KMS-11 (cell line): Measurements from ENCODE around the gene IFNL3.

Experiments
- H2AFZ ChIP-seq: fragments of 200-600 bp; sonication (generic); 2 replicates; pipeline ENCODE4 v1.6.1; 2016; ENCODE audit warnings: antibody characterized with exemption, mixed run types, low read depth
- H3K27ac ChIP-seq: fragments of 200-600 bp; sonication (generic); 2 replicates; pipeline ENCODE4 v1.6.1; 2016; ENCODE audit warnings: mild to moderate bottlenecking, mixed run types
- H3K27me3 ChIP-seq: fragments of 200-600 bp; sonication (generic); 2 replicates; pipeline ENCODE4 v1.6.1; 2017; ENCODE audit warnings: mild to moderate bottlenecking, low read depth, mixed run types, moderate library complexity; ENCODE audit not compliant: insufficient read depth
- H3K36me3 ChIP-seq: fragments of 200-600 bp; sonication (generic); 2 replicates; pipeline ENCODE4 v1.6.1; 2017; ENCODE audit warnings: mild to moderate bottlenecking, mixed run types; ENCODE audit not compliant: insufficient read depth
- H3K4me1 ChIP-seq: fragments of 200-600 bp; sonication (generic); 2 replicates; pipeline ENCODE4 v1.6.1; 2016; ENCODE audit warnings: mild to moderate bottlenecking, low read depth, mixed run types; ENCODE audit not compliant: poor library complexity, severe bottlenecking
- H3K4me2 ChIP-seq: fragments of 200-600 bp; sonication (generic); 2 replicates; pipeline ENCODE4 v1.7.0; 2016; ENCODE audit warnings: mild to moderate bottlenecking, mixed run types
- H3K4me3 ChIP-seq: fragments of 200-600 bp; sonication (generic); IDR thresholded peaks from 2 replicates; pipeline ENCODE4 v1.6.1; 2017; ENCODE audit warnings: low read depth, low read length, mixed read lengths; ENCODE audit not compliant: insufficient read depth
- H3K79me2 ChIP-seq: fragments of 200-600 bp; sonication (generic); 2 replicates; pipeline ENCODE4 v1.6.1; 2016; ENCODE audit warnings: low read depth, mixed run types; ENCODE audit not compliant: insufficient read depth
- H3K9ac ChIP-seq: fragments of 200-600 bp; sonication (generic); 2 replicates; pipeline ENCODE4 v1.6.1; 2016; ENCODE audit warnings: mild to moderate bottlenecking, mixed run types
- H4K20me1 ChIP-seq: fragments of 200-600 bp; sonication (generic); 2 replicates; pipeline ENCODE4 v1.6.1; 2016; ENCODE audit warnings: mild to moderate bottlenecking, mixed run types; ENCODE audit not compliant: insufficient read depth
- TF ChIP-seq, protein P1 (sequence below): fragments of 200-600 bp; sonication (generic); conservative IDR thresholded peaks from 2 replicates; pipeline ENCODE4 v1.6.1; 2017; ENCODE audit warnings: low read depth, mild to moderate bottlenecking, antibody characterized with exemption, low read length, moderate library complexity, mixed read lengths

The IFNL3 gene

DNA sequence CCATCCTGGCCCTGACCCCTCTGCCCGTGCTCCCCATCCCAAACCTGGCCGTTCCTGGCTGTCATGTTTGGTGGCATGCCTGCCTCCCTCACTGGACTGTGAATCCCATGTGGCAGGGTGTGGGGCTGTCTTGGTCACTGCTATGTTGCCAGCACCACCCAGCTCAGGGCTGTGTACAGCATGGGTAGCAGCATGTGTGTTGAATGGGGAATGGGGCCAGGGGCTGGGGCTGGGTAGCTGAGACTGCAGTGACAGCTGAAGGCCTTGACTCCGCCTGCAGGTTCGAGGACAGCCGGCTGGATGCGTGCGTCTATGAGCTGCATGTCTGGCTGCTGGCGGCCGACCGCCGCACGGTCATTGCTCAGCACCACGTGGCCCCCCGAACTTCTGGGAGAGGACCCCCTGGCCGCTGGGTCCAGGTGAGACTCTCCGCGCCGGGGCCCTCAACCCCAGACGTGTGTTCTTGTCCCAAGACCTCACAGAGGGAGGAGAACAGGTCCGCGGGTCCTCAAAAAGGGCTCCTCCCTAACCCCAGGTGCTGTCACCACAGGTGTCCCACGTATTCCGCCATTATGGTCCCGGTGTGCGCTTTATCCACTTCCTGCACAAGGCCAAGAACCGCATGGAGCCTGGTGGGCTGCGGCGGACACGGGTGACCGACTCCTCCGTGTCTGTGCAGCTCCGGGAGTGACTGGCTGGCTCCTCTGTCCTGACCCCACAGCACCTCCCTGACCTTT lies 44.6 kb downstream of the IFNL3 start:
- Histone ChIP-seq H3K27me3 (peaks cover 11% of the 10 kb centered on the region; the same call in 1 of the 2 replicates), H4K20me1 (no peaks in the 10 kb centered on the region), H3K4me3 (no peak overlapping the region), H3K27ac (no peak overlapping the region), H3K36me3 (no peaks in the 10 kb centered on the region), H3K4me1 (no peaks in the 10 kb centered on the region), H3K79me2 (no peaks in the 10 kb centered on the region), H3K4me2 (no peak overlapping the region), H2AFZ (no peak overlapping the region), H3K9ac (no peak overlapping the region)
- TF ChIP-seq, protein P1, sequence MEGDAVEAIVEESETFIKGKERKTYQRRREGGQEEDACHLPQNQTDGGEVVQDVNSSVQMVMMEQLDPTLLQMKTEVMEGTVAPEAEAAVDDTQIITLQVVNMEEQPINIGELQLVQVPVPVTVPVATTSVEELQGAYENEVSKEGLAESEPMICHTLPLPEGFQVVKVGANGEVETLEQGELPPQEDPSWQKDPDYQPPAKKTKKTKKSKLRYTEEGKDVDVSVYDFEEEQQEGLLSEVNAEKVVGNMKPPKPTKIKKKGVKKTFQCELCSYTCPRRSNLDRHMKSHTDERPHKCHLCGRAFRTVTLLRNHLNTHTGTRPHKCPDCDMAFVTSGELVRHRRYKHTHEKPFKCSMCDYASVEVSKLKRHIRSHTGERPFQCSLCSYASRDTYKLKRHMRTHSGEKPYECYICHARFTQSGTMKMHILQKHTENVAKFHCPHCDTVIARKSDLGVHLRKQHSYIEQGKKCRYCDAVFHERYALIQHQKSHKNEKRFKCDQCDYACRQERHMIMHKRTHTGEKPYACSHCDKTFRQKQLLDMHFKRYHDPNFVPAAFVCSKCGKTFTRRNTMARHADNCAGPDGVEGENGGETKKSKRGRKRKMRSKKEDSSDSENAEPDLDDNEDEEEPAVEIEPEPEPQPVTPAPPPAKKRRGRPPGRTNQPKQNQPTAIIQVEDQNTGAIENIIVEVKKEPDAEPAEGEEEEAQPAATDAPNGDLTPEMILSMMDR = no peak

DNA sequence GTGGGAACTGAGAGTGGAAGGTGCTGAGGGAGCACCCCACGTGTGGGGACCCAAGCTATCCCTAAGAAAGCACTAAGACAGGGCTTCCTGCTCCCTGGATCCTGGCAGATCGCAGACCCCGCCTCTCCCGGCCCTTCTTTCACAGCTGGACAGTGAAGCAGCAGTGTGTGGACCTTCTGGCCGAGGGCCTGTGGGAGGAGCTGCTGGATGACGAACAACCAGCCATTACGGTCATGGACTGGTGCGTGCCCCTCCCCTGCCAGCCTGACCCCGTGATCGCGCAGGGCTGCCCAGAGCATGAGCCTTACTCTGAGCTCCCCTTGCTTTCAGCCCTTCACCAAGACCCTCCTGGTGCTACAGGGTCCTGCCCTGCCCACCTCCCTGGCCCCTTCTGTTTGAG lies 45.8 kb downstream of the IFNL3 start:
- H3K36me3 ChIP-seq = no peaks in the 10 kb centered on the region
- H3K79me2 ChIP-seq = no peaks in the 10 kb centered on the region
- peaks cover 11% of the 10 kb centered on the region; the same call in 1 of the 2 replicates for H3K27me3 ChIP-seq
- H3K4me3 ChIP-seq = no peak overlapping the region
- no peak overlapping the region for H3K9ac ChIP-seq
- H2AFZ ChIP-seq = no peak overlapping the region
- H3K4me1 ChIP-seq = no peaks in the 10 kb centered on the region
- H4K20me1 ChIP-seq = no peaks in the 10 kb centered on the region
- TF ChIP-seq, protein P1 = no peak
- H3K4me2 ChIP-seq = no peak overlapping the region
- no peak overlapping the region for H3K27ac ChIP-seq

DNA sequence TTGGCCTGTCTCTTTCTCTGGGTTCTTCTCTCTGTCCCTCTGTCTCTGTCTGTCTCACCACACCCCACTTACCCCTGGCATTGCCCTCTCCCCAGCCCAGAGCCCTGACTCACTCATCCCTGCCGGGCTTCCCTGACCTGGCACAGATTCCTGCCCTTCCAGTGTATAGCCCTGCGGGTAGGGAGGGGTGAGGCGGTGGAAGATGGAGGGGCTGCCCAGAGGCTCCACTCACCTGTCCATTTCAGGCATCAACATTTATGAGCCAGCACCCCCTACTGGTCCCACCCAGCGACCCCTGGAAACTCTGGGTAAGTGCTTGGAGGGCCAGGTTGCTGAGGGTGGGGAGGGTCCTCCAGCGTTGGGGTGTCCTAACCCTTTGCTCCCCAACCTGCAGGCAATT lies 47.0 kb downstream of the IFNL3 start:
- Histone ChIP-seq H2AFZ (no peak overlapping the region), H3K4me2 (no peak overlapping the region)
- TF ChIP-seq, protein P1 = no peak

DNA sequence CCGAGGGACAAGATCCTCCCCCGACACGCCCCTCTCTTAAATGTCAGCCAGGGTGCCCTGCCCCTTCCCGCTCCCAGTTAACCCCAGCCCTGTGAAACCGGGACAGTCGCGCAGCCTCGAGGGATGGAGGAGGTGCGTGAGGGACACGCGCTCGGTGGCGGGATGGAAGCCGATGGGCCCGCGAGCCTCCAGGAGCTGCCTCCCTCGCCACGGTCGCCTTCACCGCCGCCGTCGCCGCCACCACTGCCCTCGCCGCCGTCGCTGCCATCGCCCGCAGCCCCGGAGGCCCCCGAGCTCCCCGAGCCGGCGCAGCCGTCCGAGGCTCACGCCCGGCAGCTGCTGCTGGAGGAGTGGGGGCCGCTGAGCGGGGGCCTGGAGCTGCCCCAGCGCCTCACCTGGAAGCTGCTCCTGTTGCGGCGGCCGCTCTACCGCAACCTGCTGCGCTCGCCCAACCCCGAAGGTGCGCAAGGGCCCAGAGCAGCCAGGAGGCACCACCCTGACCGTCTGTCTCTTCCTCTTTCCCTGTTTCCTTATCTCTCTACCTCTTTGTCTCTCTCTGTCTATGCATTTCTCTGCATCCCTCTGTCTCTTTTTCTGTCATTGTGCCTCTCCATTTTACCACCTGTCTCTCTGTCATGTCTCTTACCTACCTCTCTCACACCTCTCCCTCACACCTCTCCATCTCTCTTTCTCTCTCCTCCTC lies 47.8 kb downstream of the IFNL3 start, which contains the start of gene NCCRP1:
Gene NCCRP1, plus strand, starts transcription at position 105 of the 703 bp plus-strand sequence. Its CDS starts 19 bp downstream, at position 124.
- H3K27ac ChIP-seq = no peak within 1 kb of the TSS
- TF ChIP-seq, protein P1 = no peak
- no peak within 1 kb of the TSS for H3K4me3 ChIP-seq
- H3K9ac ChIP-seq = no peak within 1 kb of the TSS
- no peak within 1 kb of the TSS for H2AFZ ChIP-seq
- no peaks in the 10 kb centered on the region for H3K79me2 ChIP-seq
- H3K36me3 ChIP-seq = no peaks in the 10 kb centered on the region
- H4K20me1 ChIP-seq = no peaks in the 10 kb centered on the region
- no peaks in the 10 kb centered on the region for H3K4me1 ChIP-seq
- no peak within 1 kb of the TSS for H3K4me2 ChIP-seq
- H3K27me3 ChIP-seq = peaks cover 11% of the 10 kb centered on the region; the same call in 1 of the 2 replicates

More for the DNA sequence above, 47.0 kb downstream of the IFNL3 start:
- Histone ChIP-seq H3K9ac (no peak overlapping the region), H4K20me1 (no peaks in the 10 kb centered on the region), H3K27ac (no peak overlapping the region), H3K27me3 (peaks cover 11% of the 10 kb centered on the region; the same call in 1 of the 2 replicates), H3K4me3 (no peak overlapping the region), H3K79me2 (no peaks in the 10 kb centered on the region), H3K4me1 (no peaks in the 10 kb centered on the region), H3K36me3 (no peaks in the 10 kb centered on the region)
